PC-3 (cell line): ENCODE data around the gene NT5DC1. TPM values are rescaled to one million over a fixed set of nuclear protein-coding genes. Genes with fewer than 3 reads are reported as not detected.

Experiments
- ATAC-seq: fragments of 200-7000 bp; cut with Tn5 transposase; 2 replicates; pipeline ENCODE4 v1.9.1; 2020; ENCODE audit warnings: mild to moderate bottlenecking, moderate library complexity
- BruUV-seq: library from RNA; stranded (reverse); fragments of 400-500 nt; replicated peaks from 2 replicates; lab custom pipeline; 2021; lab: Mats Ljungman, UMichigan
- CTCF ChIA-PET: fragments of 300-600 bp; sonication (Branson Sonifier 250); formaldehyde crosslinking; loops from one replicate; lab custom pipeline; 2022; ENCODE audit warnings: antibody characterized with exemption; lab: Charles Lee
- POLR2A ChIA-PET: fragments of 300-600 bp; sonication (Branson Sonifier 250); formaldehyde crosslinking; loops from one replicate; lab custom pipeline; 2022; ENCODE audit warnings: antibody characterized with exemption; ENCODE audit not compliant: unreplicated experiment; lab: Charles Lee
- DNase-seq: peaks from one replicate; pipeline ENCODE4 v3.0.0-alpha.2; 2015
- H2AFZ ChIP-seq: fragments of 300-600 bp; sonication (generic); 2 replicates; pipeline ENCODE4 v1.6.0; 2016; ENCODE audit warnings: antibody characterized with exemption, low read length
- H3F3A ChIP-seq: fragments of 300-600 bp; sonication (generic); one replicate; pipeline ENCODE4 v1.6.0; 2017; ENCODE audit warnings: antibody characterized with exemption, low read length, control low read depth, mild to moderate bottlenecking; ENCODE audit not compliant: unreplicated experiment
- H3K27ac ChIP-seq: fragments of 300-600 bp; sonication (generic); 2 replicates; pipeline ENCODE4 v1.5.1; 2016; ENCODE audit warnings: mild to moderate bottlenecking, low read length
- H3K27me3 ChIP-seq: fragments of 300-600 bp; sonication (generic); 2 replicates; pipeline ENCODE4 v1.6.1; 2016; ENCODE audit warnings: low read length, mixed read lengths
- H3K36me3 ChIP-seq: fragments of 300-600 bp; sonication (generic); 2 replicates; pipeline ENCODE4 v1.6.1; 2016; ENCODE audit warnings: low read depth, mixed run types, low read length, mixed read lengths
- H3K4me1 ChIP-seq: fragments of 300-600 bp; sonication (generic); 2 replicates; pipeline ENCODE4 v1.5.1; 2016; ENCODE audit warnings: low read length; ENCODE audit not compliant: insufficient read depth
- H3K4me2 ChIP-seq: fragments of 300-600 bp; sonication (generic); 2 replicates; pipeline ENCODE4 v1.6.0; 2016; ENCODE audit warnings: low read length
- H3K4me3 ChIP-seq: fragments of 300-600 bp; sonication (generic); 2 replicates; pipeline ENCODE4 v1.5.1; 2016; ENCODE audit warnings: mild to moderate bottlenecking, low read length, mixed read lengths
- H3K79me2 ChIP-seq: fragments of 300-600 bp; sonication (generic); 2 replicates; pipeline ENCODE4 v1.6.1; 2017; ENCODE audit warnings: low read length, mixed read lengths
- H3K9ac ChIP-seq: fragments of 300-600 bp; sonication (generic); 2 replicates; pipeline ENCODE4 v1.6.0; 2016; ENCODE audit warnings: mild to moderate bottlenecking, low read length
- H3K9me2 ChIP-seq: fragments of 300-600 bp; sonication (generic); replicated peaks from 2 replicates; pipeline ENCODE4 v1.6.1; 2016; ENCODE audit warnings: mixed run types, low read length, mixed read lengths
- H3K9me3 ChIP-seq: fragments of 300-600 bp; sonication (generic); 2 replicates; pipeline ENCODE4 v1.6.1; 2016; ENCODE audit warnings: low read length, mixed read lengths
- H4K20me1 ChIP-seq: fragments of 300-600 bp; sonication (generic); 2 replicates; pipeline ENCODE4 v1.6.1; 2016; ENCODE audit warnings: low read length, mixed read lengths
- CTCF ChIP-seq: fragments of 300-600 bp; sonication (generic); conservative IDR thresholded peaks from 2 replicates; pipeline ENCODE4 v1.5.1; 2017; ENCODE audit warnings: antibody characterized with exemption, low read depth, mild to moderate bottlenecking, low read length
- EZH2 ChIP-seq: fragments of 300-600 bp; sonication (generic); IDR thresholded peaks from one replicate; pipeline ENCODE4 v1.6.1; 2017; ENCODE audit warnings: antibody characterized with exemption, mild to moderate bottlenecking, low read length; ENCODE audit not compliant: unreplicated experiment
- EZH2phosphoT487 ChIP-seq: fragments of 300-600 bp; sonication (generic); IDR thresholded peaks from 2 replicates; pipeline ENCODE4 v1.6.1; 2018; ENCODE audit warnings: mild to moderate bottlenecking, antibody characterized with exemption, low read length, borderline replicate concordance
- intact Hi-C: fragments of 100-400 bp; cut with micrococcal nuclease; formaldehyde crosslinking; loops from 2 replicates; pipeline ENCODE4 v1.9.0; 2023
- total RNA-seq: library from RNA; depleted of rRNA; stranded (reverse); fragments of >200 nt; gene quantifications from 2 replicates; pipeline ENCODE4 v1.2.3, GENCODE V29; 2014

Gene NT5DC1
- total RNA-seq, 1 experiment from 2014 or later, result 11.3 TPM

DNA sequence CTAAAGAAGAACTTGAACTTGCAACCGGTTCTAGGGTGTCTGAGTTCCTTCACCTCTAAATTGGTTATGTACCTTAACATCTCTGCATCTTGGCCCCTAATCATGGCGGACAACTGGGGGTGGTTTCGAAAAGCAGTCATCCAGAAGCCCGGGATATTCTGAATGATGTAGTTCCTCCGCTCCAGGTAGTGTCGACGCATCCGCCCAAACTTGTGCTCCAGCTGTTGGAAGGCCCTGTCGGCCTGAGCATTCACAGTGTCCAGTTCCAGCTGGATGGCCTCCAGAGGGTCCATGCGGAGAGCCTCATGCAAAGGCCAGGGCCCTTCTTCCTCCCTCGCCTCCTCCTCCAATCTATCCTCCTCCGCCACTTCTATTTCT lies 178.2 kb downstream of the NT5DC1 start:
- peak overlapping the region; percentile 99 for H3K4me3 ChIP-seq
- POLR2A ChIA-PET, result no interaction called here
- no peaks in the 10 kb centered on the region for H3K36me3 ChIP-seq
- H2AFZ ChIP-seq, result peak overlapping the region; percentile 85
- peak overlapping the region; percentile 94 for H3K9ac ChIP-seq
- peaks cover 34% of the 10 kb centered on the region for H4K20me1 ChIP-seq
- peak overlapping the region; percentile 97 for H3K4me2 ChIP-seq
- H3K27ac ChIP-seq, result 0 out of 2 replicates have a peak overlapping the region, but pooled peaks have one; percentile 77
- no TSS peak for BruUV-seq
- intact Hi-C loops, result loop anchor here (5.0 kb wide), 1 partner anchor 62 kb away; no protein-coding TSS in a partner anchor
- ATAC-seq (peak; percentile 7), DNase-seq (no peak)
- TF ChIP-seq EZH2phosphoT487 (no peak), CTCF (no peak), EZH2 (no peak)
- no peaks in the 10 kb centered on the region for H3K9me2 ChIP-seq
- H3F3A ChIP-seq, result no peaks in the 10 kb centered on the region
- H3K9me3 ChIP-seq, result no peaks in the 10 kb centered on the region
- H3K79me2 ChIP-seq, result peaks cover 57% of the 10 kb centered on the region
- CTCF ChIA-PET, result no interaction called here
- H3K27me3 ChIP-seq, result no peaks in the 10 kb centered on the region
- peaks cover 9% of the 10 kb centered on the region for H3K4me1 ChIP-seq

- H3K27ac ChIP-seq, result peak within 1 kb of the TSS; percentile 77
- H3K9ac ChIP-seq, result peak within 1 kb of the TSS; percentile 94
- intact Hi-C loops, result loop anchor here (5.0 kb wide), 1 partner anchor 62 kb away; no protein-coding TSS in a partner anchor
- ATAC-seq, result peak; percentile 94
- CTCF ChIA-PET, result no interaction called here
- 0 out of 2 replicates have a peak, but pooled peaks have one; percentile 21 for TF ChIP-seq CTCF
- no peak for TF ChIP-seq EZH2phosphoT487
- no peak for TF ChIP-seq EZH2
- H3K9me3 ChIP-seq, result no peaks in the 10 kb centered on the region
- POLR2A ChIA-PET, result no interaction called here
- H3K4me1 ChIP-seq, result peaks cover 9% of the 10 kb centered on the region
- peak within 1 kb of the TSS; percentile 97 for H2AFZ ChIP-seq
- H3K9me2 ChIP-seq, result no peaks in the 10 kb centered on the region
- H3K27me3 ChIP-seq, result no peaks in the 10 kb centered on the region
- H3K36me3 ChIP-seq, result no peaks in the 10 kb centered on the region
- H4K20me1 ChIP-seq, result peaks cover 34% of the 10 kb centered on the region
- no peaks in the 10 kb centered on the region for H3F3A ChIP-seq
- H3K79me2 ChIP-seq, result peaks cover 52% of the 10 kb centered on the region
- TSS peak; percentile 67 for BruUV-seq
- peak; percentile 95 for DNase-seq
- peak within 1 kb of the TSS; percentile 99 for H3K4me3 ChIP-seq
- peak within 1 kb of the TSS; percentile 97 for H3K4me2 ChIP-seq
Measured at GRCh38 chr6:116279232-116280160, 178.8 kb downstream of the NT5DC1 start, which contains the start of gene TSPYL1. TSS of gene TSPYL1 (minus strand) at chr6:116279930. CDS start at chr6:116279830, 100 bp downstream.
